Smooth muscle cell (in vitro differentiated cells): Measurements from ENCODE around the gene LCLAT1. TPM values are rescaled to one million over a fixed set of nuclear protein-coding genes. Genes with fewer than 3 reads are reported as not detected.

Source experiments
- DNase-seq: peaks from one replicate; lab custom pipeline; 2025; ENCODE audit not compliant: unreplicated experiment; lab: John Stamatoyannopoulos, UW
- H2AFZ ChIP-seq: fragments of 200-600 bp; sonication (generic); 2 replicates; pipeline ENCODE4 v1.6.0; 2016; ENCODE audit warnings: antibody characterized with exemption, low read depth, mild to moderate bottlenecking
- H3F3A ChIP-seq: fragments of 200-600 bp; sonication (generic); 2 replicates; pipeline ENCODE4 v1.6.0; 2017; ENCODE audit warnings: antibody characterized with exemption, low read depth
- H3K27ac ChIP-seq: fragments of 200-600 bp; sonication (generic); 2 replicates; pipeline ENCODE4 v1.5.1; 2016; ENCODE audit warnings: low read depth, mild to moderate bottlenecking
- H3K27me3 ChIP-seq: fragments of 200-600 bp; sonication (generic); 2 replicates; pipeline ENCODE4 v1.6.1; 2016; ENCODE audit warnings: low read depth, mild to moderate bottlenecking
- H3K36me3 ChIP-seq: fragments of 200-600 bp; sonication (generic); 2 replicates; pipeline ENCODE4 v1.5.1; 2016; ENCODE audit warnings: low read depth
- H3K4me1 ChIP-seq: fragments of 200-600 bp; sonication (generic); 2 replicates; pipeline ENCODE4 v1.5.1; 2016; ENCODE audit warnings: low read depth
- H3K4me2 ChIP-seq: fragments of 200-600 bp; sonication (generic); 2 replicates; pipeline ENCODE4 v1.6.0; 2016; ENCODE audit warnings: mild to moderate bottlenecking
- H3K4me3 ChIP-seq: fragments of 200-600 bp; sonication (generic); 2 replicates; pipeline ENCODE4 v1.5.1; 2016; ENCODE audit warnings: mild to moderate bottlenecking
- H3K79me2 ChIP-seq: fragments of 200-600 bp; sonication (generic); 2 replicates; pipeline ENCODE4 v1.6.0; 2016; ENCODE audit warnings: low read depth, mild to moderate bottlenecking
- H3K9ac ChIP-seq: fragments of 200-600 bp; sonication (generic); 2 replicates; pipeline ENCODE4 v1.6.0; 2016; ENCODE audit warnings: low read depth
- H3K9me3 ChIP-seq: fragments of 200-600 bp; sonication (generic); replicated peaks from 2 replicates; pipeline ENCODE4 v1.5.1; 2016; ENCODE audit warnings: low read depth
- H4K20me1 ChIP-seq: fragments of 200-600 bp; sonication (generic); 2 replicates; pipeline ENCODE4 v1.6.0; 2016; ENCODE audit warnings: low read depth
- whole genome bisulfite sequencing: methylation state at CpG from one replicate; pipeline ENCODE4 v1.1.7; 2016; ENCODE audit warnings: low lambda C conversion rate; 5-methylcytosine and 5-hydroxymethylcytosine counted together
- polyA plus RNA-seq: library from polyadenylated mRNA; unstranded; fragments of >200 nt; fragmentation: Nextera tagmentation; extraction: Ambion mirVana; gene quantifications from 2 replicates; pipeline ENCODE4 v1.2.1, GENCODE V29; 2016
- total RNA-seq: library from RNA; depleted of rRNA; stranded (reverse); fragments of >200 nt; gene quantifications from 2 replicates; pipeline ENCODE4 v1.2.3, GENCODE V29; 2014
- TF ChIP-seq, protein P1 (sequence below): fragments of 200-600 bp; sonication (generic); IDR thresholded peaks from 2 replicates; pipeline ENCODE4 v1.5.1; 2017; ENCODE audit warnings: borderline replicate concordance, mild to moderate bottlenecking, antibody characterized with exemption; ENCODE audit not compliant: insufficient read depth, poor library complexity, severe bottlenecking

Gene LCLAT1
- total and polyA plus RNA-seq, 2 experiments from 2014 or later = 2.6 to 11.7 TPM

DNA sequence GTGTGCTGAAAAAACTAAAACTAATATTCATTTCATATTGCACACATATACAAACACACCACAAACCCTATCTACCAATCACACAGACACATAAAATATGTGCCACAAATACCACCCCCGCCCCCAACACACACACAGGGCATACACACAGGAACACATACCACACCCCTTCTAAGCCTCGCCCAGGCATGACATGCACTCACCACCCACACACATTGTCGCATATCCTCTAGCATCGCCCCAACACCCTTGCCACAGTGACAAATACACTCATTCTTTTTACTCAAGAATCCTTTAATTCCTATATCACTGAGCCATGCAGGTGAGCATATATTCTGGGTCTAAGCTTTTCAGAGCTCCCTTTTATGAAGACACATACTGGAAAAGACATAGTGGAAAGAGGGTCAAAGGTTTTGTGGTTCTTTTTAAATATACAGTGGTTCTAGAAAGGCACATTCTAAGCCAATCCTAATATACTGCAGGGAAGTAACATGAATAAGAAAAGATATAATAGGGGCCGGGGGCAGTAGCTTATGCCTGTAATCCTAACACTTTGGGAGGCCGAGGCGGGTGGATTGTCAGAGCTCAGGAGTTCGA lies 24.5 kb upstream of the LCLAT1 start:
- Histone ChIP-seq H3K36me3 (no peaks in the 10 kb centered on the region), H3K9me3 (no peaks in the 10 kb centered on the region), H3K4me3 (no peak overlapping the region), H3F3A (peaks cover 24% of the 10 kb centered on the region), H2AFZ (no peak overlapping the region), H3K4me1 (peaks cover 26% of the 10 kb centered on the region), H4K20me1 (no peaks in the 10 kb centered on the region), H3K27ac (peak overlapping the region; percentile 84), H3K27me3 (no peaks in the 10 kb centered on the region), H3K4me2 (peak overlapping the region; percentile 78), H3K79me2 (no peaks in the 10 kb centered on the region), H3K9ac (peak overlapping the region; percentile 36)
- TF ChIP-seq, protein P1, sequence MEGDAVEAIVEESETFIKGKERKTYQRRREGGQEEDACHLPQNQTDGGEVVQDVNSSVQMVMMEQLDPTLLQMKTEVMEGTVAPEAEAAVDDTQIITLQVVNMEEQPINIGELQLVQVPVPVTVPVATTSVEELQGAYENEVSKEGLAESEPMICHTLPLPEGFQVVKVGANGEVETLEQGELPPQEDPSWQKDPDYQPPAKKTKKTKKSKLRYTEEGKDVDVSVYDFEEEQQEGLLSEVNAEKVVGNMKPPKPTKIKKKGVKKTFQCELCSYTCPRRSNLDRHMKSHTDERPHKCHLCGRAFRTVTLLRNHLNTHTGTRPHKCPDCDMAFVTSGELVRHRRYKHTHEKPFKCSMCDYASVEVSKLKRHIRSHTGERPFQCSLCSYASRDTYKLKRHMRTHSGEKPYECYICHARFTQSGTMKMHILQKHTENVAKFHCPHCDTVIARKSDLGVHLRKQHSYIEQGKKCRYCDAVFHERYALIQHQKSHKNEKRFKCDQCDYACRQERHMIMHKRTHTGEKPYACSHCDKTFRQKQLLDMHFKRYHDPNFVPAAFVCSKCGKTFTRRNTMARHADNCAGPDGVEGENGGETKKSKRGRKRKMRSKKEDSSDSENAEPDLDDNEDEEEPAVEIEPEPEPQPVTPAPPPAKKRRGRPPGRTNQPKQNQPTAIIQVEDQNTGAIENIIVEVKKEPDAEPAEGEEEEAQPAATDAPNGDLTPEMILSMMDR = no peak
- DNase-seq = no peak
- WGBS = 41% methylated on average over 8 of the region's 8 CpGs

DNA sequence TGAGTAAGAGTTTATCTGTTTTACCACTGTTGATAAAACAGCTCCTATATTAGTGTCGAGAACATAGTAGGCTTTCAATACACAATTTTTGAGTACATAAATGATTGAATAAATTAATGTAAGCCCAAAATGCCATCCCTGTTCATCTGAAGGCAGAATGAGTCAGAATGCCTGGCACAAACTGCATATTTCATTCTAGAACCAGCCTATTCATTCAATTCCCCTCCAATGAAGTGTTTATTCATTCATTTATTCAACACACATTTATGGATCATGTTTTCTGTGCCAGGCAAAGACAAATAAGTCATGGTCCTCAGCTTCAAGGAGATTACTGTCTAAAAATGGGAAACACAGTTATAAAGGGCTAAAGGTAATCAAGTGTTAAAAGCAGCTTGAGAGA lies 22.8 kb upstream of the LCLAT1 start:
- Histone ChIP-seq H4K20me1 (no peaks in the 10 kb centered on the region), H3K9me3 (no peaks in the 10 kb centered on the region), H3K79me2 (no peaks in the 10 kb centered on the region), H3K4me2 (no peak overlapping the region), H3K27me3 (no peaks in the 10 kb centered on the region), H3K36me3 (no peaks in the 10 kb centered on the region), H3K9ac (no peak overlapping the region), H2AFZ (no peak overlapping the region), H3K4me3 (no peak overlapping the region), H3F3A (peaks cover 24% of the 10 kb centered on the region), H3K4me1 (peaks cover 24% of the 10 kb centered on the region), H3K27ac (peak overlapping the region; percentile 77)
- WGBS = 96% methylated on average over 1 of the region's 1 CpG
- TF ChIP-seq, protein P1 = no peak
- no peak for DNase-seq

DNA sequence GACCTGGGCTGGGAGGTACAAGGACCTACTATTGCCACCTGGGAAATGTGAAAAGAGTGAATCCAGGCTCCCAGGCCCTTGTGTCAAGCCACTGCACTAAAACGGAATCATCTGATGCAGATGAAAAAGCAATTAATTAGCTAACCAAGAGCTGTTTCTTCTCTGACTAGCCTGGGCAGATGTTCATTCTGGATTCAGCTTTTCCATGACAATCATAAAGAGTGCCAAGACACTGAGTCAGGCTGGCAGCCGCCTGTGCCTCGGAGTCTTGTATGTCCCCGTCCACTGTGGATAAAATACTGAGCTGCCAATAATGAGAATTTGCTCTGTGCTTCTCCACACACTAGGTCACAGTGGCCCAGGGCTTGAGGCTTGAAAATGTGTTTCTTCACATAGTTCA lies 21.7 kb upstream of the LCLAT1 start:
- Histone ChIP-seq H3K4me1 (peaks cover 24% of the 10 kb centered on the region), H4K20me1 (no peaks in the 10 kb centered on the region), H3K4me2 (no peak overlapping the region), H3K27me3 (no peaks in the 10 kb centered on the region), H3F3A (peaks cover 22% of the 10 kb centered on the region), H3K9me3 (no peaks in the 10 kb centered on the region), H3K36me3 (no peaks in the 10 kb centered on the region), H3K9ac (peak overlapping the region; percentile 40), H3K79me2 (no peaks in the 10 kb centered on the region), H3K27ac (peak overlapping the region; percentile 77), H3K4me3 (no peak overlapping the region), H2AFZ (no peak overlapping the region)
- 35% methylated on average over 4 of the region's 4 CpGs for WGBS
- TF ChIP-seq, protein P1 = no peak
- no peak for DNase-seq

DNA sequence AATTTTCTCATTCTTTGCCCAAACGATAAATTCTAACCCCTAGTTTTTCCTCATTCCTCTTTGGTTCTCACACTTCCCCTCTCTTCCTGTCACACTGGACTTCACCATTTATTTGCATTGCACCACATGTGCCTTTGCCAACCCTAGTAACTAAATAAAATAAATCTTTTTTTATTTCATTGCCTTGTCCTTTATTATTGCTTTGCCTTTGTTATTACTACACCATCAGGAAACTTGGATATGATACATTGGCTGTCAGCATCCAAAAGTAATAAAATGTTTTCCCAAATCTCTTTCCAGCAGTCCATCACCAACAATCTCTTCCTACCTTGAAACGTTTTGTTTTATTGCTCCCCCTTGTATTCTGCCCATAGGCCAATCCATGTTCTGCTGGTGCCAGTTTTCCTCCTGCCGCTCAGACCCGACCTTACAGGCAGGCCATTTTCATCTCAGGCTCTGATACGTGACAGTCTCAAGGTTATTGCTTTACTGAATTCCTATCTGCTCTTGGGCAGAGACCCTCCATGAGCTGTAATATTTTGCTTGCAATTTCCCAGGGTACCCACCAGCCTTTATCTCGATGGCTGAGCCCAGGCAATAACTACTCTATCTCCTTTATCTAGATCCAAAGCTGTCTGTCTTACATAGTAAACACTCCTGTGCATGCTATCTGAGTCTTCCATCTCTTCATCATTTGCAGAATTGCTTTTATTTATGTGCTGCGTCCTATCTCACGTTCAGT lies 19.3 kb upstream of the LCLAT1 start:
- H3K27me3 ChIP-seq = no peaks in the 10 kb centered on the region
- TF ChIP-seq, protein P1 = no peak
- H3F3A ChIP-seq = peaks cover 6% of the 10 kb centered on the region
- no peaks in the 10 kb centered on the region for H3K36me3 ChIP-seq
- no peak overlapping the region for H3K4me3 ChIP-seq
- peaks cover 4% of the 10 kb centered on the region for H3K4me1 ChIP-seq
- H3K27ac ChIP-seq = no peak overlapping the region
- H4K20me1 ChIP-seq = no peaks in the 10 kb centered on the region
- no peak overlapping the region for H3K9ac ChIP-seq
- no peak for DNase-seq
- no peaks in the 10 kb centered on the region for H3K79me2 ChIP-seq
- no peaks in the 10 kb centered on the region for H3K9me3 ChIP-seq
- 65% methylated on average over 8 of the region's 8 CpGs for WGBS
- H3K4me2 ChIP-seq = no peak overlapping the region
- no peak overlapping the region for H2AFZ ChIP-seq
